ENCODE data around the gene AR. TPM values are rescaled to one million over a fixed set of nuclear protein-coding genes. Genes with fewer than 3 reads are reported as not detected.

Gene AR
- total RNA-seq, 2 donors from 2014 or later, result 2.9 to 8.2 TPM

- DNase-seq (peak; percentile 8 to 19 (median 13)), ATAC-seq (peak; percentile 79)
- Histone ChIP-seq H3K27me3 (no peaks in the 10 kb centered on the region), H3K9me3 (no peaks in the 10 kb centered on the region), H3K27ac (peak overlapping the region; percentile 4 to 59 (median 24)), H3K4me3 (no peak overlapping the region), H3K36me3 (replicated peaks in 1 of 2; ENCODE audit: insufficient read depth in 1 of 2, low read depth in 2 of 2) (no peaks in the 10 kb centered on the region), H3K4me1 (no peaks in the 10 kb centered on the region)
- 39 to 45% methylated on average over 5 to 7 of the region's 7 CpGs for WGBS, 2 donors
- TF ChIP-seq CTCF (IDR thresholded peaks at IDR 0.05) (no peak), POLR2A (IDR thresholded peaks at IDR 0.05) (peak in 1 of 3 donors; percentile 7)
- intact Hi-C loops (cut with DNase I), result no loop called here
Observed at GRCh38 chrX:67563469-67564448, 19.9 kb downstream of the AR start.

- no peak for ATAC-seq
- TF ChIP-seq CTCF (IDR thresholded peaks at IDR 0.05) (no peak), POLR2A (IDR thresholded peaks at IDR 0.05) (no peak)
- Histone ChIP-seq H3K4me3 (no peak overlapping the region), H3K36me3 (replicated peaks in 1 of 2; ENCODE audit: insufficient read depth in 1 of 2, low read depth in 2 of 2) (no peaks in the 10 kb centered on the region), H3K4me1 (no peaks in the 10 kb centered on the region), H3K27me3 (no peaks in the 10 kb centered on the region), H3K27ac (no peak overlapping the region), H3K9me3 (no peaks in the 10 kb centered on the region)
- DNase-seq, result no peak
- 82 to 100% methylated on average over 1 of the region's 1 CpG for WGBS, 2 donors
- intact Hi-C loops (cut with DNase I), result no loop called here
Observed at GRCh38 chrX:67564475-67564874, 20.7 kb downstream of the AR start.

GRCh38 chrX:67568769-67569168 is 24.9 kb downstream of the AR start:
- Histone ChIP-seq H3K9me3 (no peaks in the 10 kb centered on the region), H3K27me3 (no peaks in the 10 kb centered on the region), H3K36me3 (replicated peaks in 1 of 2; ENCODE audit: insufficient read depth in 1 of 2, low read depth in 2 of 2) (no peaks in the 10 kb centered on the region), H3K4me1 (no peaks in the 10 kb centered on the region), H3K4me3 (no peak overlapping the region), H3K27ac (no peak overlapping the region)
- ATAC-seq, result no peak
- intact Hi-C loops (cut with DNase I), result no loop called here
- TF ChIP-seq POLR2A (IDR thresholded peaks at IDR 0.05), result no peak
- no peak for TF ChIP-seq CTCF (IDR thresholded peaks at IDR 0.05)
- 41 to 49% methylated on average over 4 to 5 of the region's 5 CpGs for WGBS, 2 donors
- no peak for DNase-seq

- Histone ChIP-seq H3K27ac (no peak overlapping the region), H3K36me3 (replicated peaks in 1 of 2; ENCODE audit: insufficient read depth in 1 of 2, low read depth in 2 of 2) (no peaks in the 10 kb centered on the region), H3K9me3 (no peaks in the 10 kb centered on the region), H3K4me1 (no peaks in the 10 kb centered on the region), H3K27me3 (no peaks in the 10 kb centered on the region), H3K4me3 (no peak overlapping the region)
- ATAC-seq, result no peak
- DNase-seq, result no peak
- intact Hi-C loops (cut with DNase I), result no loop called here
- TF ChIP-seq POLR2A (IDR thresholded peaks at IDR 0.05) (no peak), CTCF (IDR thresholded peaks at IDR 0.05) (no peak)
Observed at GRCh38 chrX:67570839-67571238, 27.0 kb downstream of the AR start.

All from body of pancreas (tissue), 4 donors.